HEK293 (cell line): ENCODE data around the gene AHCYL2.

Experiments used
- GLIS2 ChIP-seq: fragments of 450-650 bp; formaldehyde crosslinking; IDR thresholded peaks from 2 replicates; pipeline ENCODE4 v1.5.1; 2016; ENCODE audit warnings: missing biosample characterization, missing genetic modification characterization
- KLF8 ChIP-seq: fragments of 450-650 bp; formaldehyde crosslinking; IDR thresholded peaks from 2 replicates; pipeline ENCODE4 v1.5.1; 2016; ENCODE audit warnings: missing biosample characterization, missing genetic modification characterization
- REPIN1 ChIP-seq: fragments of 450-650 bp; formaldehyde crosslinking; IDR thresholded peaks from 2 replicates; pipeline ENCODE4 v1.5.1; 2017; ENCODE audit warnings: missing biosample characterization, missing genetic modification characterization, low read depth
- ZBTB10 ChIP-seq: fragments of 450-650 bp; formaldehyde crosslinking; IDR thresholded peaks from 2 replicates; pipeline ENCODE4 v1.5.1; 2016; ENCODE audit warnings: missing biosample characterization, missing genetic modification characterization
- ZBTB11 ChIP-seq: fragments of 450-650 bp; formaldehyde crosslinking; conservative IDR thresholded peaks from 2 replicates; pipeline ENCODE4 v1.5.1; 2016; ENCODE audit warnings: low read depth, missing biosample characterization, missing genetic modification characterization
- ZBTB20 ChIP-seq: fragments of 450-650 bp; formaldehyde crosslinking; IDR thresholded peaks from 2 replicates; pipeline ENCODE4 v1.5.1; 2016; ENCODE audit warnings: missing biosample characterization, missing genetic modification characterization
- ZNF133 ChIP-seq: fragments of 450-650 bp; formaldehyde crosslinking; IDR thresholded peaks from 2 replicates; pipeline ENCODE4 v1.5.1; 2016; ENCODE audit warnings: missing biosample characterization, missing genetic modification characterization
- ZNF16 ChIP-seq: fragments of 450-650 bp; formaldehyde crosslinking; IDR thresholded peaks from 2 replicates; pipeline ENCODE4 v1.5.1; 2016; ENCODE audit warnings: low read depth, missing biosample characterization, missing genetic modification characterization
- ZNF169 ChIP-seq: fragments of 450-650 bp; formaldehyde crosslinking; IDR thresholded peaks from 2 replicates; pipeline ENCODE4 v1.5.1; 2016; ENCODE audit warnings: missing biosample characterization, missing genetic modification characterization
- ZNF19 ChIP-seq: fragments of 450-650 bp; formaldehyde crosslinking; IDR thresholded peaks from 2 replicates; pipeline ENCODE4; 2016; ENCODE audit warnings: missing biosample characterization, missing genetic modification characterization, low read depth
- ZNF23 ChIP-seq: fragments of 450-650 bp; formaldehyde crosslinking; IDR thresholded peaks from 2 replicates; pipeline ENCODE4 v1.5.1; 2016; ENCODE audit warnings: missing biosample characterization, missing genetic modification characterization, borderline replicate concordance
- ZNF266 ChIP-seq: fragments of 450-650 bp; formaldehyde crosslinking; IDR thresholded peaks from 2 replicates; pipeline ENCODE4 v1.5.1; 2016; ENCODE audit warnings: missing biosample characterization, missing genetic modification characterization, low read depth
- ZNF280C ChIP-seq: fragments of 450-650 bp; formaldehyde crosslinking; IDR thresholded peaks from 2 replicates; pipeline ENCODE4 v1.5.1; 2016; ENCODE audit warnings: missing biosample characterization, missing genetic modification characterization
- ZNF324 ChIP-seq: fragments of 450-650 bp; formaldehyde crosslinking; IDR thresholded peaks from 2 replicates; pipeline ENCODE4 v1.5.1; 2016; ENCODE audit warnings: missing biosample characterization, missing genetic modification characterization
- ZNF416 ChIP-seq: fragments of 450-650 bp; formaldehyde crosslinking; IDR thresholded peaks from 2 replicates; pipeline ENCODE4 v1.5.1; 2016; ENCODE audit warnings: missing biosample characterization, missing genetic modification characterization
- ZNF561 ChIP-seq: fragments of 450-650 bp; IDR thresholded peaks from 2 replicates; pipeline ENCODE4 v1.5.1; 2018; ENCODE audit warnings: missing biosample characterization, missing genetic modification characterization, borderline replicate concordance
- ZNF624 ChIP-seq: fragments of 450-650 bp; formaldehyde crosslinking; IDR thresholded peaks from 2 replicates; pipeline ENCODE4 v1.5.1; 2017; ENCODE audit warnings: missing biosample characterization, missing genetic modification characterization
- ZSCAN16 ChIP-seq: fragments of 450-650 bp; formaldehyde crosslinking; IDR thresholded peaks from 2 replicates; pipeline ENCODE4 v1.5.1; 2016; ENCODE audit warnings: missing biosample characterization, missing genetic modification characterization
- ZXDB ChIP-seq: fragments of 450-650 bp; formaldehyde crosslinking; IDR thresholded peaks from 2 replicates; pipeline ENCODE4 v1.5.1; 2016; ENCODE audit warnings: missing biosample characterization, missing genetic modification characterization
- TF ChIP-seq, protein P1 (sequence below): fragments of 450-650 bp; formaldehyde crosslinking; IDR thresholded peaks from 2 replicates; pipeline ENCODE4 v1.5.1; 2016; ENCODE audit warnings: missing biosample characterization, missing genetic modification characterization, borderline replicate concordance
- TF ChIP-seq, protein P2 (sequence below): fragments of 450-650 bp; formaldehyde crosslinking; IDR thresholded peaks from 2 replicates; pipeline ENCODE4 v1.5.1; 2016; ENCODE audit warnings: missing biosample characterization, missing genetic modification characterization, borderline replicate concordance
- TF ChIP-seq, protein P3 (sequence below): fragments of 450-650 bp; formaldehyde crosslinking; IDR thresholded peaks from 2 replicates; pipeline ENCODE4 v1.5.1; 2016; ENCODE audit warnings: missing biosample characterization, missing genetic modification characterization
- TF ChIP-seq, protein P4 (sequence below): fragments of 450-650 bp; formaldehyde crosslinking; optimal IDR thresholded peaks from 2 replicates; pipeline ENCODE3; 2016; ENCODE audit warnings: missing biosample characterization, mild to moderate bottlenecking, missing genetic modification characterization

Gene AHCYL2

GRCh38 chr7:129434675-129435318 lies 210.0 kb downstream of the AHCYL2 start (continued):
- TF ChIP-seq, protein P1, sequence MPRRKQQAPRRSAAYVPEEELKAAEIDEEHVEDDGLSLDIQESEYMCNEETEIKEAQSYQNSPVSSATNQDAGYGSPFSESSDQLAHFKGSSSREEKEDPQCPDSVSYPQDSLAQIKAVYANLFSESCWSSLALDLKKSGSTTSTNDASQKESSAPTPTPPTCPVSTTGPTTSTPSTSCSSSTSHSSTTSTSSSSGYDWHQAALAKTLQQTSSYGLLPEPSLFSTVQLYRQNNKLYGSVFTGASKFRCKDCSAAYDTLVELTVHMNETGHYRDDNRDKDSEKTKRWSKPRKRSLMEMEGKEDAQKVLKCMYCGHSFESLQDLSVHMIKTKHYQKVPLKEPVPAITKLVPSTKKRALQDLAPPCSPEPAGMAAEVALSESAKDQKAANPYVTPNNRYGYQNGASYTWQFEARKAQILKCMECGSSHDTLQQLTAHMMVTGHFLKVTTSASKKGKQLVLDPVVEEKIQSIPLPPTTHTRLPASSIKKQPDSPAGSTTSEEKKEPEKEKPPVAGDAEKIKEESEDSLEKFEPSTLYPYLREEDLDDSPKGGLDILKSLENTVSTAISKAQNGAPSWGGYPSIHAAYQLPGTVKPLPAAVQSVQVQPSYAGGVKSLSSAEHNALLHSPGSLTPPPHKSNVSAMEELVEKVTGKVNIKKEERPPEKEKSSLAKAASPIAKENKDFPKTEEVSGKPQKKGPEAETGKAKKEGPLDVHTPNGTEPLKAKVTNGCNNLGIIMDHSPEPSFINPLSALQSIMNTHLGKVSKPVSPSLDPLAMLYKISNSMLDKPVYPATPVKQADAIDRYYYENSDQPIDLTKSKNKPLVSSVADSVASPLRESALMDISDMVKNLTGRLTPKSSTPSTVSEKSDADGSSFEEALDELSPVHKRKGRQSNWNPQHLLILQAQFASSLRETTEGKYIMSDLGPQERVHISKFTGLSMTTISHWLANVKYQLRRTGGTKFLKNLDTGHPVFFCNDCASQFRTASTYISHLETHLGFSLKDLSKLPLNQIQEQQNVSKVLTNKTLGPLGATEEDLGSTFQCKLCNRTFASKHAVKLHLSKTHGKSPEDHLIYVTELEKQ: 0 out of 2 replicates have a peak, but pooled peaks have one; percentile 8
- TF ChIP-seq, protein P2, sequence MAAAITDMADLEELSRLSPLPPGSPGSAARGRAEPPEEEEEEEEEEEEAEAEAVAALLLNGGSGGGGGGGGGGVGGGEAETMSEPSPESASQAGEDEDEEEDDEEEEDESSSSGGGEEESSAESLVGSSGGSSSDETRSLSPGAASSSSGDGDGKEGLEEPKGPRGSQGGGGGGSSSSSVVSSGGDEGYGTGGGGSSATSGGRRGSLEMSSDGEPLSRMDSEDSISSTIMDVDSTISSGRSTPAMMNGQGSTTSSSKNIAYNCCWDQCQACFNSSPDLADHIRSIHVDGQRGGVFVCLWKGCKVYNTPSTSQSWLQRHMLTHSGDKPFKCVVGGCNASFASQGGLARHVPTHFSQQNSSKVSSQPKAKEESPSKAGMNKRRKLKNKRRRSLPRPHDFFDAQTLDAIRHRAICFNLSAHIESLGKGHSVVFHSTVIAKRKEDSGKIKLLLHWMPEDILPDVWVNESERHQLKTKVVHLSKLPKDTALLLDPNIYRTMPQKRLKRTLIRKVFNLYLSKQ (tag by site-specific recombination): no peak
- no peak for TF ChIP-seq ZNF16 (tag by site-specific recombination)
- no peak for TF ChIP-seq KLF8 (tag by site-specific recombination)
- no peak for TF ChIP-seq ZNF324 (tag by site-specific recombination)
- TF ChIP-seq ZNF169 (tag by site-specific recombination): no peak
- TF ChIP-seq ZBTB20 (tag by site-specific recombination): peak; percentile 7
- no peak for TF ChIP-seq ZNF133 (tag by site-specific recombination)
- TF ChIP-seq, protein P3, sequence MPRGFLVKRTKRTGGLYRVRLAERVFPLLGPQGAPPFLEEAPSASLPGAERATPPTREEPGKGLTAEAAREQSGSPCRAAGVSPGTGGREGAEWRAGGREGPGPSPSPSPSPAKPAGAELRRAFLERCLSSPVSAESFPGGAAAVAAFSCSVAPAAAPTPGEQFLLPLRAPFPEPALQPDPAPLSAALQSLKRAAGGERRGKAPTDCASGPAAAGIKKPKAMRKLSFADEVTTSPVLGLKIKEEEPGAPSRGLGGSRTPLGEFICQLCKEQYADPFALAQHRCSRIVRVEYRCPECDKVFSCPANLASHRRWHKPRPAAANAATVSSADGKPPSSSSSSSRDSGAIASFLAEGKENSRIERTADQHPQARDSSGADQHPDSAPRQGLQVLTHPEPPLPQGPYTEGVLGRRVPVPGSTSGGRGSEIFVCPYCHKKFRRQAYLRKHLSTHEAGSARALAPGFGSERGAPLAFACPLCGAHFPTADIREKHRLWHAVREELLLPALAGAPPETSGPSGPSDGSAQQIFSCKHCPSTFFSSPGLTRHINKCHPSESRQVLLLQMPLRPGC (tag by site-specific recombination): no peak
- no peak for TF ChIP-seq ZBTB10 (tag by site-specific recombination)
- no peak for TF ChIP-seq ZNF280C (tag by site-specific recombination)
- TF ChIP-seq ZBTB11: no peak
- no peak for TF ChIP-seq GLIS2 (tag by site-specific recombination)
- TF ChIP-seq, protein P4, sequence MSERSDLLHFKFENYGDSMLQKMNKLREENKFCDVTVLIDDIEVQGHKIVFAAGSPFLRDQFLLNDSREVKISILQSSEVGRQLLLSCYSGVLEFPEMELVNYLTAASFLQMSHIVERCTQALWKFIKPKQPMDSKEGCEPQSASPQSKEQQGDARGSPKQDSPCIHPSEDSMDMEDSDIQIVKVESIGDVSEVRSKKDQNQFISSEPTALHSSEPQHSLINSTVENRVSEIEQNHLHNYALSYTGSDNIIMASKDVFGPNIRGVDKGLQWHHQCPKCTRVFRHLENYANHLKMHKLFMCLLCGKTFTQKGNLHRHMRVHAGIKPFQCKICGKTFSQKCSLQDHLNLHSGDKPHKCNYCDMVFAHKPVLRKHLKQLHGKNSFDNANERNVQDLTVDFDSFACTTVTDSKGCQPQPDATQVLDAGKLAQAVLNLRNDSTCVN (tag by site-specific recombination): peak; percentile 46
- TF ChIP-seq ZNF624 (tag by site-specific recombination): no peak
- no peak for TF ChIP-seq ZSCAN16 (tag by site-specific recombination)
- no peak for TF ChIP-seq ZNF416
- no peak for TF ChIP-seq ZNF19
- no peak for TF ChIP-seq ZNF23 (tag by site-specific recombination)
- TF ChIP-seq ZNF266 (tag by site-specific recombination): 0 out of 2 replicates have a peak, but pooled peaks have one; percentile 45
- 0 out of 2 replicates have a peak, but pooled peaks have one; percentile 11 for TF ChIP-seq ZNF561 (tag by site-specific recombination)
- TF ChIP-seq ZXDB (tag by site-specific recombination): no peak
- TF ChIP-seq REPIN1 (tag by site-specific recombination): peak; percentile 77; the same call in 1 of the 2 replicates
